SU-DHL-6 (cell line): Measurements from ENCODE around the gene CCDC40.

Experiments used
- H2AFZ ChIP-seq: fragments of 200-600 bp; sonication (generic); 2 replicates; pipeline ENCODE4 v1.6.1; 2014; ENCODE audit warnings: low read depth, mild to moderate bottlenecking, moderate library complexity, mixed read lengths, antibody characterized with exemption, low read length; ENCODE audit not compliant: severe bottlenecking
- H3F3A ChIP-seq: fragments of 200-600 bp; shearing (Covaris generic); 2 replicates; pipeline ENCODE4 v1.6.0; 2016; ENCODE audit warnings: antibody characterized with exemption, mild to moderate bottlenecking; ENCODE audit not compliant: insufficient read depth
- H3K27ac ChIP-seq: fragments of 200-600 bp; sonication (generic); 2 replicates; pipeline ENCODE4 v1.5.1; 2016; ENCODE audit warnings: low read depth, mild to moderate bottlenecking, low read length, moderate library complexity, mixed read lengths
- H3K27me3 ChIP-seq: fragments of 200-600 bp; sonication (generic), shearing (Covaris generic); 2 replicates; pipeline ENCODE4 v1.6.0; 2014; ENCODE audit warnings: mild to moderate bottlenecking, low read length
- H3K36me3 ChIP-seq: fragments of 200-600 bp; sonication (generic); 2 replicates; pipeline ENCODE4 v1.6.1; 2014; ENCODE audit warnings: mild to moderate bottlenecking, low read length, mixed read lengths
- H3K4me2 ChIP-seq: fragments of 300-600, 200-600 bp; shearing (Covaris generic), sonication (generic); 2 replicates; pipeline ENCODE4 v1.6.0; 2014; ENCODE audit warnings: low read length, low read depth, mild to moderate bottlenecking; ENCODE audit not compliant: poor library complexity, severe bottlenecking
- H3K4me3 ChIP-seq: fragments of 200-600 bp; sonication (generic); 2 replicates; pipeline ENCODE4 v1.5.1; 2014; ENCODE audit warnings: antibody characterized with exemption, low read length, mild to moderate bottlenecking, mixed read lengths; ENCODE audit not compliant: insufficient read depth, poor library complexity, severe bottlenecking
- H3K79me2 ChIP-seq: fragments of 200-600 bp; sonication (generic); 2 replicates; pipeline ENCODE4 v1.6.1; 2014; ENCODE audit warnings: mild to moderate bottlenecking, low read length, moderate library complexity; ENCODE audit not compliant: insufficient read depth
- H3K9ac ChIP-seq: fragments of 200-600 bp; sonication (generic); 2 replicates; pipeline ENCODE4 v1.7.0; 2014; ENCODE audit warnings: mild to moderate bottlenecking, low read length
- H3K9me2 ChIP-seq: fragments of 200-600 bp; sonication (generic); replicated peaks from 2 replicates; pipeline ENCODE4 v1.6.1; 2014; ENCODE audit warnings: low read length; ENCODE audit not compliant: insufficient read depth
- H3K9me3 ChIP-seq: fragments of 200-600 bp; sonication (generic); 2 replicates; pipeline ENCODE4 v1.6.1; 2014; ENCODE audit warnings: low read length, mixed read lengths; ENCODE audit not compliant: insufficient read depth
- H4K20me1 ChIP-seq: fragments of 200-600 bp; sonication (generic); 2 replicates; pipeline ENCODE4 v1.6.1; 2014; ENCODE audit warnings: low read depth, mild to moderate bottlenecking, antibody characterized with exemption, low read length, moderate library complexity, mixed read lengths
- CTCF ChIP-seq: fragments of 200-600 bp; sonication (generic); IDR thresholded peaks from one replicate; pipeline ENCODE4 v1.5.1; 2017; ENCODE audit warnings: antibody characterized with exemption, mild to moderate bottlenecking, low read length, moderate library complexity; ENCODE audit not compliant: insufficient read depth, poor library complexity, severe bottlenecking
- EZH2phosphoT487 ChIP-seq: fragments of 200-600 bp; sonication (generic), shearing (Covaris generic); conservative IDR thresholded peaks from 2 replicates; pipeline ENCODE4 v1.6.1; 2018; ENCODE audit warnings: mild to moderate bottlenecking, antibody characterized with exemption, low read length, moderate library complexity, mixed read lengths

CCDC40 gene

GRCh38 chr17:79988185-79988971 is 48.1 kb upstream of the CCDC40 start:
- no peak overlapping the region for H3K4me3 ChIP-seq
- no peaks in the 10 kb centered on the region for H3K79me2 ChIP-seq
- H3K27me3 ChIP-seq = no peaks in the 10 kb centered on the region
- no peaks in the 10 kb centered on the region for H3F3A ChIP-seq
- TF ChIP-seq EZH2phosphoT487 (no peak), CTCF (no peak)
- H3K36me3 ChIP-seq = no peaks in the 10 kb centered on the region
- no peaks in the 10 kb centered on the region for H3K9me3 ChIP-seq
- H3K27ac ChIP-seq = no peak overlapping the region
- no peaks in the 10 kb centered on the region for H4K20me1 ChIP-seq
- H3K4me2 ChIP-seq = no peak overlapping the region
- no peak overlapping the region for H3K9ac ChIP-seq
- H2AFZ ChIP-seq = no peak overlapping the region
- no peaks in the 10 kb centered on the region for H3K9me2 ChIP-seq

GRCh38 chr17:79989106-79989835 is 47.2 kb upstream of the CCDC40 start:
- H3K4me3 ChIP-seq = no peak overlapping the region
- H3K27me3 ChIP-seq = no peaks in the 10 kb centered on the region
- H3K27ac ChIP-seq = no peak overlapping the region
- H3K9ac ChIP-seq = no peak overlapping the region
- no peak overlapping the region for H3K4me2 ChIP-seq
- no peaks in the 10 kb centered on the region for H3K9me3 ChIP-seq
- no peaks in the 10 kb centered on the region for H3K9me2 ChIP-seq
- no peak for TF ChIP-seq CTCF
- no peaks in the 10 kb centered on the region for H3K79me2 ChIP-seq
- H2AFZ ChIP-seq = no peak overlapping the region
- H3K36me3 ChIP-seq = no peaks in the 10 kb centered on the region
- H3F3A ChIP-seq = no peaks in the 10 kb centered on the region
- H4K20me1 ChIP-seq = no peaks in the 10 kb centered on the region

- Histone ChIP-seq H3K4me2 (no peak overlapping the region), H2AFZ (no peak overlapping the region), H3K79me2 (no peaks in the 10 kb centered on the region), H3K9me2 (no peaks in the 10 kb centered on the region), H3K27ac (no peak overlapping the region), H3K9ac (no peak overlapping the region), H3F3A (no peaks in the 10 kb centered on the region), H3K4me3 (no peak overlapping the region), H3K9me3 (no peaks in the 10 kb centered on the region), H3K27me3 (no peaks in the 10 kb centered on the region), H4K20me1 (no peaks in the 10 kb centered on the region), H3K36me3 (no peaks in the 10 kb centered on the region)
- TF ChIP-seq CTCF (no peak), EZH2phosphoT487 (no peak)
Observed at GRCh38 chr17:79990051-79990592, 46.3 kb upstream of the CCDC40 start.
